PC-3 (cell line): ENCODE measurements around the gene HSPA9. TPM values are rescaled to one million over a fixed set of nuclear protein-coding genes. Genes with fewer than 3 reads are reported as not detected.
A peak's percentile ranks its signal among the peaks of the same experiment; 100 is the strongest.

ENCODE experiments used
- ATAC-seq: fragments of 200-7000 bp; cut with Tn5 transposase; 2 replicates; pipeline ENCODE4 v1.9.1; 2020; ENCODE audit warnings: mild to moderate bottlenecking, moderate library complexity
- BruUV-seq: library from RNA; stranded (reverse); fragments of 400-500 nt; replicated peaks from 2 replicates; lab custom pipeline; 2021; lab: Mats Ljungman, UMichigan
- CTCF ChIA-PET: fragments of 300-600 bp; sonication (Branson Sonifier 250); formaldehyde crosslinking; loops from one replicate; lab custom pipeline; 2022; ENCODE audit warnings: antibody characterized with exemption; lab: Charles Lee
- POLR2A ChIA-PET: fragments of 300-600 bp; sonication (Branson Sonifier 250); formaldehyde crosslinking; loops from one replicate; lab custom pipeline; 2022; ENCODE audit warnings: antibody characterized with exemption; ENCODE audit not compliant: unreplicated experiment; lab: Charles Lee
- DNase-seq: peaks from one replicate; pipeline ENCODE4 v3.0.0-alpha.2; 2015
- H2AFZ ChIP-seq: fragments of 300-600 bp; sonication (generic); 2 replicates; pipeline ENCODE4 v1.6.0; 2016; ENCODE audit warnings: antibody characterized with exemption, low read length
- H3F3A ChIP-seq: fragments of 300-600 bp; sonication (generic); one replicate; pipeline ENCODE4 v1.6.0; 2017; ENCODE audit warnings: antibody characterized with exemption, low read length, control low read depth, mild to moderate bottlenecking; ENCODE audit not compliant: unreplicated experiment
- H3K27ac ChIP-seq: fragments of 300-600 bp; sonication (generic); 2 replicates; pipeline ENCODE4 v1.5.1; 2016; ENCODE audit warnings: mild to moderate bottlenecking, low read length
- H3K27me3 ChIP-seq: fragments of 300-600 bp; sonication (generic); 2 replicates; pipeline ENCODE4 v1.6.1; 2016; ENCODE audit warnings: low read length, mixed read lengths
- H3K36me3 ChIP-seq: fragments of 300-600 bp; sonication (generic); 2 replicates; pipeline ENCODE4 v1.6.1; 2016; ENCODE audit warnings: low read depth, mixed run types, low read length, mixed read lengths
- H3K4me1 ChIP-seq: fragments of 300-600 bp; sonication (generic); 2 replicates; pipeline ENCODE4 v1.5.1; 2016; ENCODE audit warnings: low read length; ENCODE audit not compliant: insufficient read depth
- H3K4me2 ChIP-seq: fragments of 300-600 bp; sonication (generic); 2 replicates; pipeline ENCODE4 v1.6.0; 2016; ENCODE audit warnings: low read length
- H3K4me3 ChIP-seq: fragments of 300-600 bp; sonication (generic); 2 replicates; pipeline ENCODE4 v1.5.1; 2016; ENCODE audit warnings: mild to moderate bottlenecking, low read length, mixed read lengths
- H3K79me2 ChIP-seq: fragments of 300-600 bp; sonication (generic); 2 replicates; pipeline ENCODE4 v1.6.1; 2017; ENCODE audit warnings: low read length, mixed read lengths
- H3K9ac ChIP-seq: fragments of 300-600 bp; sonication (generic); 2 replicates; pipeline ENCODE4 v1.6.0; 2016; ENCODE audit warnings: mild to moderate bottlenecking, low read length
- H3K9me2 ChIP-seq: fragments of 300-600 bp; sonication (generic); replicated peaks from 2 replicates; pipeline ENCODE4 v1.6.1; 2016; ENCODE audit warnings: mixed run types, low read length, mixed read lengths
- H3K9me3 ChIP-seq: fragments of 300-600 bp; sonication (generic); 2 replicates; pipeline ENCODE4 v1.6.1; 2016; ENCODE audit warnings: low read length, mixed read lengths
- H4K20me1 ChIP-seq: fragments of 300-600 bp; sonication (generic); 2 replicates; pipeline ENCODE4 v1.6.1; 2016; ENCODE audit warnings: low read length, mixed read lengths
- EZH2 ChIP-seq: fragments of 300-600 bp; sonication (generic); IDR thresholded peaks from one replicate; pipeline ENCODE4 v1.6.1; 2017; ENCODE audit warnings: antibody characterized with exemption, mild to moderate bottlenecking, low read length; ENCODE audit not compliant: unreplicated experiment
- EZH2phosphoT487 ChIP-seq: fragments of 300-600 bp; sonication (generic); IDR thresholded peaks from 2 replicates; pipeline ENCODE4 v1.6.1; 2018; ENCODE audit warnings: mild to moderate bottlenecking, antibody characterized with exemption, low read length, borderline replicate concordance
- intact Hi-C: fragments of 100-400 bp; cut with micrococcal nuclease; formaldehyde crosslinking; loops from 2 replicates; pipeline ENCODE4 v1.9.0; 2023
- total RNA-seq: library from RNA; depleted of rRNA; stranded (reverse); fragments of >200 nt; gene quantifications from 2 replicates; pipeline ENCODE4 v1.2.3, GENCODE V29; 2014
- TF ChIP-seq, protein P1 (sequence below): fragments of 300-600 bp; sonication (generic); conservative IDR thresholded peaks from 2 replicates; pipeline ENCODE4 v1.5.1; 2017; ENCODE audit warnings: antibody characterized with exemption, low read depth, mild to moderate bottlenecking, low read length

The HSPA9 gene
- total RNA-seq, 1 experiment from 2014 or later, result 432 TPM

DNA sequence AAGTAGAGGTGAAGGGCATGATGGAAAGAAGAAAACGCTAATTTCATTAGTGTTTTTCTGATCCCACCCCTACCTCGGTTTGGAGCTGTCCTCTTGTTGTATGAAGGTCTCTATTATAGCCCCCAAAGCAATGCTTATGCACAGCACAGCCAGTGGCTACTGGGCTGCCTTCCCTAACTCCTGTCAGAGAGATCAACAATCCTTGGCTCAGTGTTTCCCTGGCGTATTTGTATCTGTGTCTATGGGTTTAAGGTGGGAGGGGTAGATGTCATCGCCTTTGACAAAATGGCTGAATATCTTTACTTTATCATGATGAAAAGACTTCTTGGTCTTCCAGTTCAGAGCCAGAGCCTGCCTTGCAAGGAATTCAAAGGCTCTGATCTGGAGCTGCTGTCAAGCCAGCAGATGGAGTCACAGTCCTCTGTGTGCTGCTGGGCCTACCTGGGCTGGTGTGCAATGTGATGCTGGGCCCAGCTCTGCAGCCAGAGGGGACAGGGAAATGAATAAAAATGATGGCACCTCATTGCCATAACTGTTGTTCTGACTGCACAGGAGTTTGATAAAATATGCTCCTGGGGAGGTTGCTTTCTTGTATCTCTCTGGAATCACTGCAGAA is 20.1 kb upstream of the HSPA9 start:
- Histone ChIP-seq H3F3A (no peaks in the 10 kb centered on the region), H3K27me3 (no peaks in the 10 kb centered on the region), H3K79me2 (no peaks in the 10 kb centered on the region), H3K9me2 (no peaks in the 10 kb centered on the region), H3K4me1 (no peaks in the 10 kb centered on the region), H3K9me3 (no peaks in the 10 kb centered on the region), H3K9ac (no peak overlapping the region), H4K20me1 (no peaks in the 10 kb centered on the region), H3K4me3 (no peak overlapping the region), H3K4me2 (no peak overlapping the region), H2AFZ (no peak overlapping the region), H3K27ac (no peak overlapping the region), H3K36me3 (no peaks in the 10 kb centered on the region)
- no TSS peak for BruUV-seq
- ATAC-seq, result peak; percentile 53
- intact Hi-C loops, result no loop called here
- CTCF ChIA-PET, result no interaction called here
- TF ChIP-seq, protein P1, sequence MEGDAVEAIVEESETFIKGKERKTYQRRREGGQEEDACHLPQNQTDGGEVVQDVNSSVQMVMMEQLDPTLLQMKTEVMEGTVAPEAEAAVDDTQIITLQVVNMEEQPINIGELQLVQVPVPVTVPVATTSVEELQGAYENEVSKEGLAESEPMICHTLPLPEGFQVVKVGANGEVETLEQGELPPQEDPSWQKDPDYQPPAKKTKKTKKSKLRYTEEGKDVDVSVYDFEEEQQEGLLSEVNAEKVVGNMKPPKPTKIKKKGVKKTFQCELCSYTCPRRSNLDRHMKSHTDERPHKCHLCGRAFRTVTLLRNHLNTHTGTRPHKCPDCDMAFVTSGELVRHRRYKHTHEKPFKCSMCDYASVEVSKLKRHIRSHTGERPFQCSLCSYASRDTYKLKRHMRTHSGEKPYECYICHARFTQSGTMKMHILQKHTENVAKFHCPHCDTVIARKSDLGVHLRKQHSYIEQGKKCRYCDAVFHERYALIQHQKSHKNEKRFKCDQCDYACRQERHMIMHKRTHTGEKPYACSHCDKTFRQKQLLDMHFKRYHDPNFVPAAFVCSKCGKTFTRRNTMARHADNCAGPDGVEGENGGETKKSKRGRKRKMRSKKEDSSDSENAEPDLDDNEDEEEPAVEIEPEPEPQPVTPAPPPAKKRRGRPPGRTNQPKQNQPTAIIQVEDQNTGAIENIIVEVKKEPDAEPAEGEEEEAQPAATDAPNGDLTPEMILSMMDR, result 0 out of 2 replicates have a peak, but pooled peaks have one; percentile 10
- no peak for TF ChIP-seq EZH2
- no peak for TF ChIP-seq EZH2phosphoT487
- POLR2A ChIA-PET, result no interaction called here
- no peak for DNase-seq

DNA sequence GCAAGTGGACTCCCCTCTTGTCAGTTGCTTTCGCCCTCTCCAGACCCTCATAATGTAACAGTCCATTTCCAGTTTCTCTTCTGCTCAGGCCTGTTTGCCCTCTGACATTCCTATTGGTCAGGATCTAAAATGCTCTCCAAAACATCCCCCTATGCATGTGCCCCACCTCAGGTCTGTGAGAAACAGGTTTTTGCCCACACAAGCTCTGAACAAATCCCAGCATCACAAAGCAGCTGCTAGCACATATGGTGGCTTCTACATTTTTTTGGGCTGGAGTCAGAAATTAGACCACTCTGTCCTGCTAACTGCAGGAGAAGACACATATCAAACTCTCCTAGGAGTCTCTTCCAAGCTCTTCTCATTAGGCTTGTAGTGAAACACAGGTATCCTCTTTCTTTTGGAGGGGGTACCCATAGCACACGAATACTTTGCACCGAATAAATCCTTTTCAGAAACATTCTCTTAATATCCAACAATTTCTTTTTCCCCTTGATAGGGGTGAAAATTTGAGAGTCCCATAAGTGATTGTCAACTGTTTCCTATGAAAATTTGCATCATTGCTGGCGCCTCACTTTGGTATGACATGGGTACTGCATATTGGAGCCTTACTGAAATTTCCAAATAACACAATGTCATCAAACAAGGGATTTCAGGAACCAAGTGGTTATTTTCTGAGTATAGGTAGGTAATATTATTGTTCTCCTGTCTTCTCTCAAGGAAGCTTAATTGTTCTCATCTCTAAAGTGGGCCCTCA is 19.3 kb upstream of the HSPA9 start:
- ChIA-PET POLR2A (no interaction called here), CTCF (no interaction called here)
- no peaks in the 10 kb centered on the region for H3K9me3 ChIP-seq
- no peak overlapping the region for H3K9ac ChIP-seq
- H3K9me2 ChIP-seq, result no peaks in the 10 kb centered on the region
- H3K4me3 ChIP-seq, result no peak overlapping the region
- no TSS peak for BruUV-seq
- no peaks in the 10 kb centered on the region for H4K20me1 ChIP-seq
- ATAC-seq, result no peak
- TF ChIP-seq EZH2, result no peak
- TF ChIP-seq EZH2phosphoT487, result no peak
- TF ChIP-seq, protein P1, result peak; percentile 56
- H3K79me2 ChIP-seq, result no peaks in the 10 kb centered on the region
- intact Hi-C loops, result no loop called here
- no peak overlapping the region for H2AFZ ChIP-seq
- no peaks in the 10 kb centered on the region for H3F3A ChIP-seq
- no peaks in the 10 kb centered on the region for H3K36me3 ChIP-seq
- no peaks in the 10 kb centered on the region for H3K27me3 ChIP-seq
- no peak for DNase-seq
- no peaks in the 10 kb centered on the region for H3K4me1 ChIP-seq
- H3K27ac ChIP-seq, result no peak overlapping the region
- no peak overlapping the region for H3K4me2 ChIP-seq
